Natural killer cell treated with Interleukin-12 subunit alpha and Interleukin-12 subunit beta and Interleukin-15 and Interleukin-18, amount 100 ng/mL, for 72 hours (primary cell): ENCODE data around the gene PNMT. TPM values are rescaled to one million over a fixed set of nuclear protein-coding genes. Genes with fewer than 3 reads are reported as not detected.
A peak's percentile ranks its signal among the peaks of the same experiment; 100 is the strongest.

Experiments
- ATAC-seq, 2 donors: fragments of 150-1000 bp; cut with Tn5 transposase in 1 of 2; sonication (Bioruptor Pico), chemical (Tn5 transposase) in 1 of 2; 2 replicates each; pipeline ENCODE4 v1.10.0; 2021
- DNase-seq: peaks from one replicate; pipeline ENCODE4 v3.0.0; 2022; ENCODE audit warnings: low spot score
- H3K27ac Mint-ChIP-seq, 2 donors: 1 replicate in 1 of 2; 2 replicates in 1 of 2; pipeline ENCODE4 v1.8.0; 2022; ENCODE audit warnings: mixed read lengths in 2 of 2, mild to moderate bottlenecking in 1 of 2, moderate library complexity in 1 of 2
- H3K27me3 Mint-ChIP-seq, 2 donors: 1 replicate in 1 of 2; 2 replicates in 1 of 2; pipeline ENCODE4 v1.8.0; 2022; ENCODE audit warnings: mixed read lengths in 2 of 2
- H3K36me3 Mint-ChIP-seq: one replicate; pipeline ENCODE4 v1.8.0; 2022; ENCODE audit warnings: mixed read lengths
- H3K4me1 Mint-ChIP-seq, 2 donors: 1 replicate in 1 of 2; 2 replicates in 1 of 2; pipeline ENCODE4 v1.8.0; 2022; ENCODE audit warnings: low read depth in 2 of 2, mixed read lengths in 2 of 2, mild to moderate bottlenecking in 1 of 2
- H3K4me3 Mint-ChIP-seq: one replicate; pipeline ENCODE4 v1.8.0; 2022; ENCODE audit warnings: mixed read lengths
- H3K9me3 Mint-ChIP-seq: 2 replicates; pipeline ENCODE4 v1.8.0; 2022; ENCODE audit warnings: mixed read lengths
- total RNA-seq, 2 donors: library from RNA; stranded (reverse); gene quantifications; one replicate each; pipeline ENCODE4 v1.2.3, GENCODE V29; 2022

Gene PNMT
- total RNA-seq, 2 donors from 2014 or later: not detected

- no peak overlapping the region for H3K27ac Mint-ChIP-seq
- H3K9me3 Mint-ChIP-seq: no peaks in the 10 kb centered on the region
- H3K4me3 Mint-ChIP-seq: no peak overlapping the region
- ATAC-seq: peak in 1 of 2 donors; percentile 40
- DNase-seq: no peak
- no peaks in the 10 kb centered on the region for H3K27me3 Mint-ChIP-seq
- H3K4me1 Mint-ChIP-seq: peaks cover 39 to 43% of the 10 kb centered on the region in 2 donors
- no peaks in the 10 kb centered on the region for H3K36me3 Mint-ChIP-seq
Measured at GRCh38 chr17:39653316-39653661, 15.0 kb upstream of the PNMT start.

- no peaks in the 10 kb centered on the region for H3K36me3 Mint-ChIP-seq
- peak; percentile 77 for DNase-seq
- peaks cover 37 to 39% of the 10 kb centered on the region in 2 donors for H3K4me1 Mint-ChIP-seq
- no peaks in the 10 kb centered on the region for H3K9me3 Mint-ChIP-seq
- peak; percentile 72 to 83 for ATAC-seq
- no peak overlapping the region for H3K4me3 Mint-ChIP-seq
- H3K27me3 Mint-ChIP-seq: no peaks in the 10 kb centered on the region
- H3K27ac Mint-ChIP-seq: peak overlapping the region in 1 of 2 donors; percentile 45
Measured at GRCh38 chr17:39653662-39654331, 14.5 kb upstream of the PNMT start.

GRCh38 chr17:39655105-39655504 is 13.1 kb upstream of the PNMT start:
- H3K9me3 Mint-ChIP-seq: no peaks in the 10 kb centered on the region
- peaks cover 28 to 31% of the 10 kb centered on the region in 2 donors for H3K4me1 Mint-ChIP-seq
- H3K27me3 Mint-ChIP-seq: no peaks in the 10 kb centered on the region
- no peak for DNase-seq
- no peak overlapping the region for H3K4me3 Mint-ChIP-seq
- H3K27ac Mint-ChIP-seq: peak overlapping the region in 1 of 2 donors; percentile 16
- H3K36me3 Mint-ChIP-seq: no peaks in the 10 kb centered on the region
- ATAC-seq: no peak

GRCh38 chr17:39658346-39658745 is 9.9 kb upstream of the PNMT start:
- no peaks in the 10 kb centered on the region for H3K36me3 Mint-ChIP-seq
- ATAC-seq (no peak), DNase-seq (no peak)
- no peak overlapping the region for H3K27ac Mint-ChIP-seq
- H3K4me3 Mint-ChIP-seq: no peak overlapping the region
- H3K4me1 Mint-ChIP-seq: peaks cover 10 to 12% of the 10 kb centered on the region in 2 donors
- H3K9me3 Mint-ChIP-seq: no peaks in the 10 kb centered on the region
- no peaks in the 10 kb centered on the region for H3K27me3 Mint-ChIP-seq

- Mint-ChIP-seq H3K27ac (no peak overlapping the region), H3K4me1 (peaks cover 7 to 9% of the 10 kb centered on the region in 2 donors), H3K9me3 (no peaks in the 10 kb centered on the region), H3K36me3 (no peaks in the 10 kb centered on the region), H3K27me3 (no peaks in the 10 kb centered on the region), H3K4me3 (no peak overlapping the region)
- DNase-seq (no peak), ATAC-seq (no peak)
Measured at GRCh38 chr17:39658760-39659159, 9.5 kb upstream of the PNMT start.

DNA sequence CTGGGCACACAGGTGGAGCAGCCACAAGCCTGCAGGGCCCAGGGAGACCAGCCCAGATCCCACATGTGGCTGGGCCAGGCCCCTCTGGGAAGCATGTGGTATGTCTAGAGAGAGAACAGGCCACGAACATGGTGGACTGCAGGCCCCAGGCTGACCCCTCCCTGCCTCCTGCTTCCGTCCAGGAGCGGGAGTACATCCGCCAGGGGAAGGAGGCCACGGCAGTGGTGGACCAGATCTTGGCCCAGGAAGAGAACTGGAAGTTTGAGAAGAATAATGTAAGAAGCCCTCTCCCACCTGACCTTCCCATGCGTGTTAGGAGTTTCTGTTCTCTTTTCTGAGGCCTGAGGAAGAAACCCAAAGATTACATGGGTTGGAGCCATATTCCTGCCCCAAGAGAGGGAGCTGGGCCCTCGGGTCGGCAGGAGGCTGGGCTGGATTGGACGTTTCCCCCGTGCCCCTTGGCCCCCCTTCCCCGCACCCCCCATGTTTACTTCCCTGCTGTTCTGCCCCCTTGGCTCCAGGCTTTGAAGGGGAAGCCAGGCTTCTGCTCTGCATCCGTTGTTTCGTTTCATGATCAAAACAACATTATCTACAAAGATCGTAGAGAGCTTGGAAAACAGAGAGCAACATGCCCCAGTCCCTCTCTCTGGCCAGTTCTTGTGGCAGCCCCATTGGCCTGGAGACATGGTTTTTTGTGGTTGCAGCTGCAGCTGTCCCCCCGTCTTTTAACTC is 8.8 kb upstream of the PNMT start:
- Mint-ChIP-seq H3K9me3 (no peaks in the 10 kb centered on the region), H3K4me3 (no peak overlapping the region), H3K36me3 (no peaks in the 10 kb centered on the region), H3K27ac (no peak overlapping the region), H3K27me3 (no peaks in the 10 kb centered on the region), H3K4me1 (peaks cover 5 to 6% of the 10 kb centered on the region in 2 donors)
- ATAC-seq (no peak), DNase-seq (no peak)

DNA sequence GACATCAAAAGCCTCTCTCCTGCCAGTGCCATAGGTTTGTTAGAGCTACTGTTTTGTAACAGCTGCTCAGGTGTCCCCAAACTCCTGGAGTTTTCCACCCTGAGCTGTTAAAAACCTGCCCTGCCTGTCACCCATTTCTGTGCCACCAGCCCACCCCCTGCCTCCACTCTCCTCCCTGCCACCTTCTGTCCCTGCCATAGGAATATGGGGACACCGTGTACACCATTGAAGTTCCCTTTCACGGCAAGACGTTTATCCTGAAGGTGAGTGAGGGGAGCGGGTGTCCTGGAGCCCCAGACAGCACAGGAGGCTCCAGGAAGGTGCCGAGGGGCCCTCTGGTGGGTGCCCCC is 8.3 kb upstream of the PNMT start:
- Mint-ChIP-seq H3K4me3 (no peak overlapping the region), H3K4me1 (peaks cover 5 to 6% of the 10 kb centered on the region in 2 donors), H3K9me3 (no peaks in the 10 kb centered on the region), H3K27me3 (no peaks in the 10 kb centered on the region), H3K36me3 (no peaks in the 10 kb centered on the region), H3K27ac (no peak overlapping the region)
- ATAC-seq: no peak
- no peak for DNase-seq

DNA sequence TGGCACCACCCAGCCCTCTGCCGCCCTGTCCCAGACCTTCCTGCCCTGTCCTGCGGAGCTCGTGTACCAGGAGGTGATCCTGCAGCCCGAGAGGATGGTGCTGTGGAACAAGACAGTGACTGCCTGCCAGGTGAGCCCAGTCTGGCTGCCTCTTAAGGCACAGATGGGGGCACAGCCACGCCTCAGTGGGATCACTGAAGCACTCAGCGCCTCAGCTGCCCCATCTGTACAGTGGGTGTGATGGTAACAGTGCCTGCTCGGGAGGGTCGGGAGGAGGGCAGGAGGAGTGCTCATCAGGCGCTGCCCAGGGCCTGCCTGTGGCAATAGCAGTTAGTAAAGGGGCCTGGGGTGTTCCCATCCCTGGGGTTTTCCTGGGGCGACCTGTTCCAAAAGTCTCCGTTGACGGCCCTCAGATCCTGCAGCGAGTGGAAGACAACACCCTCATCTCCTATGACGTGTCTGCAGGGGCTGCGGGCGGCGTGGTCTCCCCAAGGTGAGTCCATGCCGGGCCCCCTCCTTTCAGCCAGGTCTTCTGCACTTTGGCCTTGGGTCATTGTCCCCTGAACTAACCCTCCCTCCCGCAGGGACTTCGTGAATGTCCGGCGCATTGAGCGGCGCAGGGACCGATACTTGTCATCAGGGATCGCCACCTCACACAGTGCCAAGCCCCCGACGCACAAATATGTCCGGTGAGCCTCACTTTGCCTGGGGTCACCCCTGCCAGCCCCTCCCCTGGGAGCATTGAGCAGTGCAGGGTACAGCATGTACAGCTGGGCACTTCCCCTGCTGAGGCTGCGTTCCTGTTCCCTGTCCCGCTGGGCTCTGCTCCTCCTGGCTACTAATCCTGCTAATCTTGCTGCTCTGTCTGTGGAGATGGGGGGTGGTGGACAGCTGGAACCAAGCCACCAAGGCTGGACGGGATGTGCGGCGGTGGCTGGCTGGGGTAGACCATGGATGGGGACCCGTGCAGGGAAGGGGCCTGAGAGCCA is 7.6 kb upstream of the PNMT start:
- Mint-ChIP-seq H3K27me3 (no peaks in the 10 kb centered on the region), H3K9me3 (no peaks in the 10 kb centered on the region), H3K4me3 (no peak overlapping the region), H3K4me1 (peaks cover under 1% of the 10 kb centered on the region in 2 donors), H3K36me3 (no peaks in the 10 kb centered on the region), H3K27ac (no peak overlapping the region)
- no peak for ATAC-seq
- DNase-seq: no peak

GRCh38 chr17:39661744-39662541 is 6.3 kb upstream of the PNMT start:
- Mint-ChIP-seq H3K27ac (no peak overlapping the region), H3K9me3 (no peaks in the 10 kb centered on the region), H3K4me3 (no peak overlapping the region), H3K4me1 (peaks cover 2 to 3% of the 10 kb centered on the region in 2 donors), H3K27me3 (peaks cover 0 to under 1% of the 10 kb centered on the region in 2 donors), H3K36me3 (no peaks in the 10 kb centered on the region)
- DNase-seq (no peak), ATAC-seq (no peak)

GRCh38 chr17:39662551-39663339 is 5.5 kb upstream of the PNMT start:
- Mint-ChIP-seq H3K4me1 (peaks cover 4% of the 10 kb centered on the region in 2 donors), H3K36me3 (no peaks in the 10 kb centered on the region), H3K4me3 (no peak overlapping the region), H3K9me3 (no peaks in the 10 kb centered on the region), H3K27ac (no peak overlapping the region), H3K27me3 (peaks cover 0 to 3% of the 10 kb centered on the region in 2 donors)
- no peak for ATAC-seq
- DNase-seq: no peak

DNA sequence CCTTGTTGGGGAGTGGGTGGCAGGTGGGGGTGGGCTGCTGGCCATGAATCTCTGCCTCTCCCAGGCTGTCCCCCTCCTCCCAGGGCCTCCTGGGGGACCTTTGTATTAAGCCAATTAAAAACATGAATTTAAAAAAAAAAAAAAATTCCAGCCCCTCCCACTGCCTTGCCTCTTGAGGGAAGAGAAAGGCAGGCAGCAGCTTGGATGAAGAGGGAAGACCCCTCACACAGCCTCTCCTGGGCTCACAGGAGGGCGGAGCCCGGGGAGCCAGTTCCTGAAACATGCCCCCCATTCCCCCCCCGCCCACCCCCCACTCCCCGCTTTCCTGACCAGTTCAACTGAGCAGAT is 4.9 kb upstream of the PNMT start:
- Mint-ChIP-seq H3K27ac (no peak overlapping the region), H3K4me3 (no peak overlapping the region), H3K36me3 (no peaks in the 10 kb centered on the region), H3K4me1 (peaks cover 4 to 5% of the 10 kb centered on the region in 2 donors), H3K9me3 (no peaks in the 10 kb centered on the region), H3K27me3 (peaks cover 0 to 3% of the 10 kb centered on the region in 2 donors)
- no peak for ATAC-seq
- DNase-seq: no peak

DNA sequence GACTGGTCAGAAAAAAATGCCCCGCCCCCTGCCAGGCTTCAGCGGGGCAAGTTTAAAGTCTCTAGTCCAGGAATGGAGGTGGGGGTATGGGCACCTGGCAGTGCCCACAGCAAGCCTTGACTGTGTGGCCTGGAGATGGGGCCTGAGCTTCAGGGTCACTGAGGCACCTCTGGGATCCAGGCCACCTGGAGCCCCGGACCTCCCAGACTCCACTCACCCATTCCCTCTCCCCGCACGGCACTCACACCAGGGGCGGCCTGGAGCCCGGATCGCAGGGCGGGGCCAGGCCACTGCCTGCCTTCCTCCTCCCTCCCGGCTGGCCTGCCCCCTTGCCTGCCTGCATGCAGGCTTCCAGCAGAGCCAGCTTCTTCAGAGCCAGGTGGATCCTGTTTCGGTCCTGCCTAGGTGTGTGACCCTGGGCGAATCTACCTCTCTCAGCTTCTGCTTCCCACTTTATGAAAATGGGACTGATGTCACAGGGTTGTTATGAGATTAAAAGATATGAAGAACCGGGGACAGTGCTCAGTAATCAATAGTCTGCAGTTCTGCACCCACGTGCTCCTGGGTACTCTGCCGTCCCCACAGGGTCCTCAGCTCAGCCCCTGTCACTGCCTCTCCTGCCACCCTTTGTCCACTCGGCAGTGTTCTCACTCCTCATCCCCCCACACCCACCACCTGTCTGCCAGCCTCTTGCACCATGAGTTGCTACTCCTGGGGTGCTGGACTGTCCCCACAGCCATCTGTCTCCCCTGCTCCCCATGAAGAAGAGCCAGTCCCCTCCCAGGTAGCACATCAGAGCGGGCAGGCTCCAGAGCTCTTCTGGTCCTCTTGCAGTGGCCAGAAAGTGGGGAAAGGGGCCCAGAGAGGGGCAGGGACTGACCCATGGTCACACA is 4.3 kb upstream of the PNMT start:
- peaks cover 9 to 11% of the 10 kb centered on the region in 2 donors for H3K4me1 Mint-ChIP-seq
- no peak overlapping the region for H3K27ac Mint-ChIP-seq
- no peak for ATAC-seq
- no peaks in the 10 kb centered on the region for H3K9me3 Mint-ChIP-seq
- no peak for DNase-seq
- H3K27me3 Mint-ChIP-seq: peaks cover 0 to 3% of the 10 kb centered on the region in 2 donors
- no peak overlapping the region for H3K4me3 Mint-ChIP-seq
- H3K36me3 Mint-ChIP-seq: no peaks in the 10 kb centered on the region
